Thoracic aorta (tissue), 2 donors: Measurements from ENCODE around the gene GOLGA6C. TPM values are rescaled to one million over a fixed set of nuclear protein-coding genes. Genes with fewer than 3 reads are reported as not detected.

Experiments
- ATAC-seq: fragments of 150-250 bp; one replicate; pipeline ENCODE4 v1.8.0; 2017; ENCODE audit warnings: low read depth; ENCODE audit not compliant: insufficient number of reproducible peaks, low FRiP score
- DNase-seq: peaks from one replicate; pipeline ENCODE4 v3.0.0-alpha.2; 2020; ENCODE audit warnings: low spot score
- H3K27ac ChIP-seq, 2 donors: fragments of 200-600 bp; sonication (generic); 1 replicate in 1 of 2; 2 replicates in 1 of 2; pipeline ENCODE4 v1.5.1; 2016; ENCODE audit warnings: mild to moderate bottlenecking in 2 of 2, moderate library complexity in 2 of 2
- H3K27me3 ChIP-seq: fragments of 200-600 bp; sonication (generic); replicated peaks from 2 replicates; pipeline ENCODE4 v1.6.0; 2016; ENCODE audit warnings: mild to moderate bottlenecking; ENCODE audit not compliant: insufficient read depth
- H3K36me3 ChIP-seq: fragments of 200-600 bp; sonication (generic); one replicate; pipeline ENCODE4 v1.5.1; 2016
- H3K4me1 ChIP-seq, 2 donors: fragments of 200-600 bp; sonication (generic); 1 replicate in 1 of 2; 2 replicates in 1 of 2; pipeline versions ENCODE4 v1.5.1 to v1.6.0; 2016; ENCODE audit warnings: low read depth in 2 of 2, mild to moderate bottlenecking in 1 of 2; ENCODE audit not compliant: control insufficient read depth in 1 of 2
- H3K4me3 ChIP-seq: fragments of 200-600 bp; sonication (generic); 2 replicates; pipeline ENCODE4 v1.5.1; 2016; ENCODE audit warnings: mild to moderate bottlenecking
- H3K9me3 ChIP-seq: fragments of 200-600 bp; sonication (generic); 2 replicates; pipeline ENCODE4 v1.5.1; 2016
- total RNA-seq, 2 donors: library from RNA; depleted of rRNA; stranded (reverse); fragments of >200 nt; gene quantifications; one replicate each; pipeline versions ENCODE4 v1.1.0 to v1.2.3, GENCODE V29; 2016
- TF ChIP-seq, protein P1 (sequence below): fragments of 200-600 bp; sonication (generic); IDR thresholded peaks from one replicate; pipeline ENCODE4 v1.5.1; 2019; ENCODE audit warnings: antibody characterized with exemption

Gene GOLGA6C
- total RNA-seq, 2 donors from 2014 or later = 0.56 TPM; not detected in 1

DNA sequence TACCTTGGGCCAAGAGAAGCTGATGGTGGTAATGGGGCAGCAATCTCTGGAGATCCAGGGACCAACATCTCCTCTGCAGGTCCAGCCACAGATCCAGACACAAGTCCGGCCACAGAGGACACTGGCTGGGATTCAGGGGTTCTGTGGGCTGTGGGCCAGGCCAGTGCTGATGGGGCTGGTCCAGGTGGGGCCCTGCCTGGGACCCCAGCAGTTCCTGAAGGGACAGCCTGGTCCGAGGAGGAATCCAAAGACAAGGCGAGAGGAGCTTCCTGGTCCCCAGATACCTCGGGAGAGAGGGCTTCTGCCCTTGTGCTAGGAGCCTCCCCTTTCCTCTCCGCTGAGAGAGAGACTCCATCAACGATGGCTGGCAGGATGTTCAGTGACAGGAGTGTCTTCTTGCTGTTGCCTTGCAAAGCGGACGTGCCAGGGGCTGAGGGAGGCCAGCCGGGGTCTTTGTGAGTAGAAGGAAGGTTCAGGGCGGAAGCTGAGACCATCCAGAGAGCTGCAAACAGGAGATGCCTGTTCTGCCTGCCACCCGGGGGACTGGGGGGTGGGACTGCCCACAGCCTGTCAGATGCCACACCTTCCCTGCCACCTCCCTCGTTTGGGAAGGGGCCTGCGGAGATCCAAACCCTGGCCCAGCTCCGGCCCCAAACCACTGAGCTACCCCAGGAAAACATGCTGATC is 24.5 kb upstream of the GOLGA6C start:
- Histone ChIP-seq H3K4me3 (no peak overlapping the region), H3K4me1 (no peaks in the 10 kb centered on the region), H3K36me3 (no peaks in the 10 kb centered on the region), H3K9me3 (no peaks in the 10 kb centered on the region), H3K27me3 (no peaks in the 10 kb centered on the region), H3K27ac (no peak overlapping the region)
- TF ChIP-seq, protein P1, sequence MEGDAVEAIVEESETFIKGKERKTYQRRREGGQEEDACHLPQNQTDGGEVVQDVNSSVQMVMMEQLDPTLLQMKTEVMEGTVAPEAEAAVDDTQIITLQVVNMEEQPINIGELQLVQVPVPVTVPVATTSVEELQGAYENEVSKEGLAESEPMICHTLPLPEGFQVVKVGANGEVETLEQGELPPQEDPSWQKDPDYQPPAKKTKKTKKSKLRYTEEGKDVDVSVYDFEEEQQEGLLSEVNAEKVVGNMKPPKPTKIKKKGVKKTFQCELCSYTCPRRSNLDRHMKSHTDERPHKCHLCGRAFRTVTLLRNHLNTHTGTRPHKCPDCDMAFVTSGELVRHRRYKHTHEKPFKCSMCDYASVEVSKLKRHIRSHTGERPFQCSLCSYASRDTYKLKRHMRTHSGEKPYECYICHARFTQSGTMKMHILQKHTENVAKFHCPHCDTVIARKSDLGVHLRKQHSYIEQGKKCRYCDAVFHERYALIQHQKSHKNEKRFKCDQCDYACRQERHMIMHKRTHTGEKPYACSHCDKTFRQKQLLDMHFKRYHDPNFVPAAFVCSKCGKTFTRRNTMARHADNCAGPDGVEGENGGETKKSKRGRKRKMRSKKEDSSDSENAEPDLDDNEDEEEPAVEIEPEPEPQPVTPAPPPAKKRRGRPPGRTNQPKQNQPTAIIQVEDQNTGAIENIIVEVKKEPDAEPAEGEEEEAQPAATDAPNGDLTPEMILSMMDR = no peak
- ATAC-seq (no peak), DNase-seq (no peak)

DNA sequence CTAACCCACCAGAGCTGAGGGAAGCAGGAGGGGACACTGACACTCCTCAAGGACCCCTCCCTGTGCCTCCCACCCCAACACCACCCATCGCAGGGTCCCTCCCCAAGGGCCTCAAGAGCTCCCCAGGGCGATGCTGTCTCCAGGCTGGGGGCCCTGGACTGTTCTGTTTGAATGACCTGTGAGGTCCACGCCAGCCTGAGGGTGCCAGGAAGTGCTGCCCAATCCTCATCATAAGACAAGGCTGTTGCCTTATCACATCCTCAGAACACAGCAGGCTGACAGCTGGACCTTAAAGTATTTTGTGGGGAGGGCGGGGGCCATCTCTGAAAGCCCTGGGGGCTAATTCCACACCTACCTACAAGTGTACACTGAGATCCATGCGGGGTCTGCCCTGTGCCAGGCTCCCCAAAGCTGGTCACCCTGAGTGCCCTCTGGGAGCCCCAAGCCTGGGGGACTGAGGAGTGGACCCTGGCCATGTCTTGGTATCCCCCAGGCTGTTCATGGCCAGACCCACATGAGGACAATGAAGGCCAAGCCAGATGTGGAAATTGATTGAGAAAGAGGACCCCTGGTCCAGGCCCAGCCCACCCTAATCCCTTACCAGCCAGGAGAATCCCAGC is 23.8 kb upstream of the GOLGA6C start:
- H3K27me3 ChIP-seq = no peaks in the 10 kb centered on the region
- DNase-seq = no peak

DNA sequence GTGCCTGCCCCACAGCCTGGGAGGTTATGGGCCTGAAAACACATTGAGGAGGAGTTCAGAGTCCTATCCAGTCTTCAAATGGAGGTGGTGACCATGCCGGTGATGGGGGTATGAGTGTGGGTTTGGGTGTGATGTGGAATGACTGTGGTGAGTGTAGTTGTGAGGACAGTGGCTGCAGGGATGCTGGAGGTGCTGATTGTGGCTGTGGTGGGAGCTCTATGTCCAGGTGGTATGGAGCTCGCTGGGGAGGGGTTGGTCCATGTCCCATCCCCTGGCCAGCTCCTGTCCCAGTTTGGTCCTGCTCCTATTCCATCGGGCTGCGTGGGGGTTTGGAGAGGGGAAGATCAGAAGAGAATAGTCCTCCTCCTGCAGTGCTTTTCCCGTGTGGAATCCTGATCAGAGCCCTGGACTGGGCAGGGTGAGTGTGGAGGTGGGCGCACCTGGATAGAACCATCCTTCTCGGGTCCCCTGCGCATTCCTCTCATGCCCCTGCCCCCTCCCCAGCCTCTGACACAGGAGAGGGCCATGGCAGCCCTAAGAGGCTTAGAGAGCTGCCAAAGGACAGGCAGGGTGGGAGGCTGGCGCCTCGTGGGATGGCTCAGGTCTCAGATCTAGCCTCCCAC is 23.0 kb upstream of the GOLGA6C start:
- no peaks in the 10 kb centered on the region for H3K36me3 ChIP-seq
- no peak for ATAC-seq
- H3K4me3 ChIP-seq = no peak overlapping the region
- H3K4me1 ChIP-seq = no peaks in the 10 kb centered on the region
- no peak for DNase-seq
- H3K27ac ChIP-seq = no peak overlapping the region
- H3K27me3 ChIP-seq = no peaks in the 10 kb centered on the region
- TF ChIP-seq, protein P1 = no peak
- no peaks in the 10 kb centered on the region for H3K9me3 ChIP-seq

More for the DNA sequence above, 23.8 kb upstream of the GOLGA6C start:
- no peaks in the 10 kb centered on the region for H3K36me3 ChIP-seq
- no peaks in the 10 kb centered on the region for H3K9me3 ChIP-seq
- TF ChIP-seq, protein P1 = no peak
- ATAC-seq = no peak
- H3K4me1 ChIP-seq = no peaks in the 10 kb centered on the region
- no peak overlapping the region for H3K4me3 ChIP-seq
- no peak overlapping the region for H3K27ac ChIP-seq

DNA sequence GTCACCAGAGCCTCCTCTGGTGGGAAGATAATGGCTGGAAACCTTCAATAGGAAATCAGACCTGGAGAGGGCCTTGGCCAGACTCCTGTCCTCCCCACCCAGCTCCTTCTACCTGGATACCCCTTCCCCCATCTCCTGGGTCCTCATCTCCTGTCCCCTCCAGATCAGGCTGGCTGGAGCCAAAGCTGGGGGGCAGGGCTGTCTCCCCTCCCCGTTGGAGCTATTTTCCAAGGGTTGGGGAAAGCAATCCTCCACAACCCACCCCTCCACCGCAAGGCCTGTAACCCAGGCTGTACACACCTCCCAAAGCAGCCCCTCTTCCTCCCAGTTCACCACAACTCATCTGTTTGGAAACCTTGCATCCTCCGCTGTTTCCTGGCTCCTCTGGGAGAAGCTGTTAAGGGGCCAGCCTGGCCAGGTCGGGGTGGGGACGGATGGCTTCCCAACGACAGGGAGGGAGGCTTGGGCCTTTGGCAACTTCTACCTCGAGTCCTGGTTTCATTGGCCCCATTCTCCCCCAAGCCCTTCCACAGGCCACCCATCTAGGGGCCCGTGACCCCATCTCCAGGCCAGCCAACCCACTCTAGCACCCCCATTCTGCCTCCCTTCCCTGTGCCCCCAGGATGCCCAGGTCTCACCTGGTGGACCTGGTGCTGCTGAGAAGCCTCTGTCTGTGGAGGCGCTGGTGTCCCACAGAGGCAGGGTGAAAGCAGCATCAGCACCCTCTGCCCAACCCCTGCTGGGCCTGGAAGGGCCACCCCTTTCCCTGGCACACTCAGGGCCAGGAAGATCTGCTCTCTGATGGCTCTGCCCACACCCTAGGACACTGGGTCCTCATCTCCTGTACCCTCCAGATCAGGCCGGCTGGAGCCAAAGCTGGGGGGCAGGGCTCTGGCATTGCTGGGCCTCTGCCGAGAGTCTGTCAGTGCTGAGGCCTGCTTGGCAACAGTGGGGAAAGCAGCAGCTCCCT is 22.1 kb upstream of the GOLGA6C start:
- H3K4me3 ChIP-seq = no peak overlapping the region
- no peaks in the 10 kb centered on the region for H3K36me3 ChIP-seq
- ATAC-seq (no peak), DNase-seq (no peak)
- H3K9me3 ChIP-seq = no peaks in the 10 kb centered on the region
- H3K27ac ChIP-seq = no peak overlapping the region
- TF ChIP-seq, protein P1 = no peak
- no peaks in the 10 kb centered on the region for H3K4me1 ChIP-seq
- no peaks in the 10 kb centered on the region for H3K27me3 ChIP-seq
